Fibroblast of lung (primary cell): Measurements from ENCODE around the gene ARL2BP. TPM values are rescaled to one million over a fixed set of nuclear protein-coding genes. Genes with fewer than 3 reads are reported as not detected.

Experiments
- DNase-seq, 2 donors: peaks; one replicate each; pipeline versions ENCODE4 v3.0.0 to v3.0.0-alpha.2; 2010; ENCODE audit warnings: low read depth in 2 of 2
- H2AFZ ChIP-seq: 2 replicates; pipeline ENCODE4 v1.5.1; 2012; ENCODE audit warnings: low read length, control low read depth, inconsistent platforms
- H3K27ac ChIP-seq: 2 replicates; pipeline ENCODE4 v1.5.1; 2011; ENCODE audit warnings: low read length, control low read depth; ENCODE audit not compliant: insufficient read depth
- H3K27me3 ChIP-seq: 2 replicates; pipeline ENCODE4 v1.5.1; 2011; ENCODE audit warnings: mild to moderate bottlenecking, low read length; ENCODE audit not compliant: control insufficient read depth, insufficient read depth
- H3K36me3 ChIP-seq: 2 replicates; pipeline ENCODE4 v1.5.1; 2011; ENCODE audit warnings: low read length; ENCODE audit not compliant: control insufficient read depth, insufficient read depth
- H3K4me1 ChIP-seq: 2 replicates; pipeline ENCODE4 v1.5.1; 2011; ENCODE audit warnings: low read length; ENCODE audit not compliant: control insufficient read depth, insufficient read depth; ENCODE audit errors: extremely low read depth
- H3K4me2 ChIP-seq: 2 replicates; pipeline ENCODE4 v1.5.1; 2011; ENCODE audit warnings: low read length, control low read depth; ENCODE audit not compliant: insufficient read depth; ENCODE audit errors: extremely low read depth
- H3K4me3 ChIP-seq, 4 experiments: fragments of 200-600 bp in 1 of 4; sonication (generic) in 1 of 4; replicated peaks in 1 of 4; 2 replicates each; pipeline ENCODE4 v1.5.1; 2011 to 2016; ENCODE audit warnings: low read length in 4 of 4, low read depth in 3 of 4, mild to moderate bottlenecking in 3 of 4, control low read depth in 2 of 4, inconsistent platforms in 1 of 4, mixed read lengths in 1 of 4; ENCODE audit not compliant: insufficient read depth in 1 of 4; ENCODE audit errors: control extremely low read depth in 1 of 4
- H3K79me2 ChIP-seq: 2 replicates; pipeline ENCODE4 v1.5.1; 2012; ENCODE audit warnings: mild to moderate bottlenecking, low read length, inconsistent platforms; ENCODE audit not compliant: control insufficient read depth, insufficient read depth
- H3K9ac ChIP-seq: 2 replicates; pipeline ENCODE4 v1.5.1; 2011; ENCODE audit warnings: mild to moderate bottlenecking, low read length, control low read depth; ENCODE audit not compliant: insufficient read depth
- H3K9me3 ChIP-seq: 2 replicates; pipeline ENCODE4 v1.5.1; 2012; ENCODE audit warnings: low read depth, low read length; ENCODE audit not compliant: control insufficient read depth, insufficient read depth
- H4K20me1 ChIP-seq: 2 replicates; pipeline ENCODE4 v1.5.1; 2011; ENCODE audit warnings: low read length; ENCODE audit not compliant: control insufficient read depth, insufficient read depth; ENCODE audit errors: extremely low read depth
- EZH2 ChIP-seq: IDR thresholded peaks from 2 replicates; pipeline ENCODE4 v1.5.1; 2012; ENCODE audit warnings: low read length, control low read depth, mild to moderate bottlenecking; ENCODE audit errors: missing control alignments
- polyA plus RNA-seq, 2 donors: library from polyadenylated mRNA; depleted of rRNA in 1 of 2; stranded (reverse) in 1 of 2; unstranded in 1 of 2; fragments of >200 nt; gene quantifications; 2 replicates each; pipeline ENCODE4 v1.2.1, GENCODE V29; 2011 to 2012; ENCODE audit warnings: missing spikeins in 1 of 2
- total RNA-seq: library from RNA; depleted of rRNA; stranded (reverse); fragments of >200 nt; gene quantifications from 2 replicates; pipeline ENCODE4 v1.2.1, GENCODE V29; 2014
- TF ChIP-seq, protein P1 (sequence below), 2 donors: IDR thresholded peaks in 1 of 2; conservative IDR thresholded peaks in 1 of 2; 1 replicate in 1 of 2; 2 replicates in 1 of 2; pipeline ENCODE4 v1.5.1; 2011 to 2012; ENCODE audit warnings: low read length in 2 of 2, control low read depth in 1 of 2, inconsistent platforms in 1 of 2, low read depth in 1 of 2, mild to moderate bottlenecking in 1 of 2

Gene ARL2BP
- total and polyA plus RNA-seq, 2 donors (not counting 1 experiment from before 2014, with no cell fraction given) = 65.7 to 173 TPM

DNA sequence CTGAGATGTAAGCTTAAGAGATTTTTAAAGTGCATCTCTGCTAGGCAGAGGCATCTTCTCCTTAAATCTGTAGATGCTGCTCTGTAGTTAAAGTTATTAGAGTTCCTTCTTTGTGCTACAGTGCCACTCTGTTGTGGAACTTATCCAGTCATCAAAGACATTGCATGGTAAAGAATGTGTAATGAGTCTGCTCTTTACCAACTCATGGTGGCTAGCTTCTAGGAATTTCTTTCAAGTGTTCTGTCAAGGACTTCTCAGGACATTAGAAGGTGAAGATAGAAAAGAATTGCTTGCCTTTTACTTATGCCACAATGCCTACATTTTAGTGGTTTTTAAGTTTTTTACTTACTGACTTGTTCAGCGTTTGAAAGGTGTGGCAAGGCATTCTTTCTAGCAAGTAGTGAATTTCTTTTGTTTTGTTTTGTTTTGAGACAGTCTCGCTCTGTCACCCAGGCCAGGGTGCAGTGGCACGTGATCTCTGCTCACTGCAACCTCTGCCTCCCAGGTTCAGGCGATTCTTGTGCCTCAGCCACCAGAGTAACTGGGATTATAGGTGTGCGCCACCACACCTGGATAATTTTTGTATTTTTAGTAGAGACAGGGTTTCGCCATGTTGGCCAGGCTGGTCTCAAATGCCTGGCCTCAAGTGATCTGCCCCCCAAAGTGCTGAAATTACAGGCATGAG is 20.3 kb upstream of the ARL2BP start:
- H3K36me3 ChIP-seq = peaks cover 6% of the 10 kb centered on the region
- H3K27ac ChIP-seq = no peak overlapping the region
- no peak overlapping the region for H3K9ac ChIP-seq
- no peaks in the 10 kb centered on the region for H3K79me2 ChIP-seq
- no peak overlapping the region for H3K4me2 ChIP-seq
- H3K4me3 ChIP-seq = no peak overlapping the region
- no peaks in the 10 kb centered on the region for H4K20me1 ChIP-seq
- H2AFZ ChIP-seq = no peak overlapping the region
- TF ChIP-seq, protein P1, sequence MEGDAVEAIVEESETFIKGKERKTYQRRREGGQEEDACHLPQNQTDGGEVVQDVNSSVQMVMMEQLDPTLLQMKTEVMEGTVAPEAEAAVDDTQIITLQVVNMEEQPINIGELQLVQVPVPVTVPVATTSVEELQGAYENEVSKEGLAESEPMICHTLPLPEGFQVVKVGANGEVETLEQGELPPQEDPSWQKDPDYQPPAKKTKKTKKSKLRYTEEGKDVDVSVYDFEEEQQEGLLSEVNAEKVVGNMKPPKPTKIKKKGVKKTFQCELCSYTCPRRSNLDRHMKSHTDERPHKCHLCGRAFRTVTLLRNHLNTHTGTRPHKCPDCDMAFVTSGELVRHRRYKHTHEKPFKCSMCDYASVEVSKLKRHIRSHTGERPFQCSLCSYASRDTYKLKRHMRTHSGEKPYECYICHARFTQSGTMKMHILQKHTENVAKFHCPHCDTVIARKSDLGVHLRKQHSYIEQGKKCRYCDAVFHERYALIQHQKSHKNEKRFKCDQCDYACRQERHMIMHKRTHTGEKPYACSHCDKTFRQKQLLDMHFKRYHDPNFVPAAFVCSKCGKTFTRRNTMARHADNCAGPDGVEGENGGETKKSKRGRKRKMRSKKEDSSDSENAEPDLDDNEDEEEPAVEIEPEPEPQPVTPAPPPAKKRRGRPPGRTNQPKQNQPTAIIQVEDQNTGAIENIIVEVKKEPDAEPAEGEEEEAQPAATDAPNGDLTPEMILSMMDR (conservative IDR thresholded peaks at IDR 0.05 in 1 of 2, IDR thresholded peaks at IDR 0.05 in 1 of 2; ENCODE audit: low read depth in 1 of 2, low read length in 2 of 2) = no peak
- TF ChIP-seq EZH2 = no peak
- H3K27me3 ChIP-seq = no peaks in the 10 kb centered on the region
- H3K4me1 ChIP-seq = no peaks in the 10 kb centered on the region
- no peaks in the 10 kb centered on the region for H3K9me3 ChIP-seq
- DNase-seq = no peak

DNA sequence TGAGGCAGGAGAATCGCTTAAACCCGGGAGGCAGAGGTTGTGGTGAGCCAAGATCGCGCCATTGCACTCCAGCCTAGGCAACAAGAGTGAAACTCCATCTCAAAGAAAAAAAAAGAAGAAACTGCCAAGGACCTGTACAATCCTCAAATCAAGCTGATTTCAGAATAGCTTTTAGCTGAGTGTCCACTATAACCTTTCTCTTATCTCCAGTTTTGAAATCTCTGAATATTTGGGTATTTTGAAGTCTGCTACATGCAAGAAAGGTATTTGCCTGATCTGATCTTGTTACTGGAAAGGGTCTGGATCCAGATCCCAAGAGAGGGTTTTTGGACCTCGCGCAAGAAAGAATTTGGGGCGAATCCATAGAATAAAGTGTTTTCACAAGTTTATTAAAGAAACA is 19.1 kb upstream of the ARL2BP start:
- Histone ChIP-seq H4K20me1 (no peaks in the 10 kb centered on the region), H3K9me3 (no peaks in the 10 kb centered on the region), H3K27me3 (no peaks in the 10 kb centered on the region), H3K4me3 (no peak overlapping the region), H3K9ac (no peak overlapping the region), H3K79me2 (no peaks in the 10 kb centered on the region), H3K4me1 (no peaks in the 10 kb centered on the region), H2AFZ (no peak overlapping the region), H3K4me2 (no peak overlapping the region), H3K27ac (no peak overlapping the region), H3K36me3 (peaks cover 8% of the 10 kb centered on the region)
- no peak for DNase-seq
- TF ChIP-seq, protein P1 (conservative IDR thresholded peaks at IDR 0.05 in 1 of 2, IDR thresholded peaks at IDR 0.05 in 1 of 2; ENCODE audit: low read depth in 1 of 2, low read length in 2 of 2) = no peak
- no peak for TF ChIP-seq EZH2

DNA sequence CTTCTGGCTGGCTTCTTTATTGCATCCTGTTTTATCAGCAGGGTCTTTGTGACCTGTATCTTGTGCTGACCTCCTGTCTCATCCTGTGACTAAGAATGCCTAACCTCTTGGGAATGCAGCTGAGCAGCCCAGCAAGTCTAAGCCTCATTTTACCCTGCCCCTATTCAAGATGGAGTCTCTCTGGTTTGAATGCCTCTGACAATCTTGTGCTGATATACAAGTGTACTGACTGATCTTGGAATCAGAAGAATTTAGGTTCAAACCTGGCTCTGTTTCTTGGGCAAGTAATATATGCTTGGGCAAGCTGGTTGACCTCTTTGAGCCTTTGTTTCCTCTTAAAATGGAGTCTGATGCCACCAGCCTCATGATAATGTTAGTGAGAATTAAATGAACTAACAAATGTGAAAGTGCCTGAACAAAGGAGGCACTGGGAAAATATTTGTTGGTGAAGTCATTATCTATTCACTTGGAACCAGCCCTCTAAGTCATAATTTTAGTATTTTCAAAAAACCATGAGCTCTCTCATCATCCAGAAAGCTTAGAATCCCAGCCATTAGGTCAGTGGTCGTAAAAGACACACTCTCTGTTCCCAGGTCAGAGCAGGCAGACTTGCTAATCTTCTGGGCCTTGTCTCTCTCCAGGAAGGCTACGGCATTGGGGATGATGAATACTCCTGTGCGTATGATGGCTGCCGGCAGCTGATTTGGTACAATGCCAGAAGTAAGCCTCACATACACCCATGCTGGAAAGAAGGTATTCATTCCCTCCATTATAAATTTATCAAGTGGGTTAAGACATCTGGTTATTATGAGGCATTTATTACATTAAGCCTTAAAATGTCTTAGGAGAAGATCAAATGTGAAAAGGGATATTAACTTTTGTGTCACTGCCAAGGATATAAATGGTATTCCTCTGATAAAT is 18.1 kb upstream of the ARL2BP start:
- peaks cover 6% of the 10 kb centered on the region for H3K36me3 ChIP-seq
- H3K9ac ChIP-seq = no peak overlapping the region
- H3K27me3 ChIP-seq = no peaks in the 10 kb centered on the region
- H3K4me2 ChIP-seq = no peak overlapping the region
- no peaks in the 10 kb centered on the region for H4K20me1 ChIP-seq
- TF ChIP-seq, protein P1 (conservative IDR thresholded peaks at IDR 0.05 in 1 of 2, IDR thresholded peaks at IDR 0.05 in 1 of 2; ENCODE audit: low read depth in 1 of 2, low read length in 2 of 2) = no peak
- no peak for TF ChIP-seq EZH2
- no peak overlapping the region for H2AFZ ChIP-seq
- H3K9me3 ChIP-seq = no peaks in the 10 kb centered on the region
- no peak overlapping the region for H3K4me3 ChIP-seq
- DNase-seq = no peak
- H3K79me2 ChIP-seq = no peaks in the 10 kb centered on the region
- H3K4me1 ChIP-seq = no peaks in the 10 kb centered on the region
- H3K27ac ChIP-seq = no peak overlapping the region
